Subcutaneous adipose tissue (tissue), 4 donors: ENCODE measurements around the gene GHSR. TPM values are rescaled to one million over a fixed set of nuclear protein-coding genes. Genes with fewer than 3 reads are reported as not detected.

Experiments used
- total RNA-seq, 4 donors: library from RNA; depleted of rRNA; stranded (reverse); fragments of >200 nt; gene quantifications; one replicate each; pipeline ENCODE4 v1.1.0, GENCODE V29; 2016
- TF ChIP-seq, protein P1 (sequence below): fragments of 450-650 bp; IDR thresholded peaks from one replicate; pipeline ENCODE4 v1.5.1; 2016; ENCODE audit warnings: low read depth, mild to moderate bottlenecking, control low read depth, antibody characterized with exemption, moderate library complexity

Gene GHSR
- total RNA-seq, 4 donors from 2014 or later, result not detected

DNA sequence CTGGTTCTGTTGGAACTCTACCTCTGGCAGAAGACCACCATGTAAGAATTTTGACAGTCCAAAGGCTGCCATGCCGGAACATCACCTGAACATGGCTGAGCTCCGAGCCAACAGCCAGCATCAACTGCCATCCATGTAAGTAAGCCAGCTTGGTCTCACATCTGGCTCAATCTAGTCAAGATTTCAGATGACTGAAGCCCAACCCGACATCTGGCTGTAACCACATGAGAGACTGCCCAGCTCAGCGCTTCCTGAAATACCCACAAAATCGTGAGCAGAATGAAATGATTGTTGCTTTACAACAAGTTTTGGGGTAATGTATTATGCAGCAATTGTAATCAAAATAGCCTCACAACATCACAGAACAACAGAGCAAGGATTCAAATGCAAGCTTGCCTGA lies 32.9 kb downstream of the GHSR start:
- TF ChIP-seq, protein P1, sequence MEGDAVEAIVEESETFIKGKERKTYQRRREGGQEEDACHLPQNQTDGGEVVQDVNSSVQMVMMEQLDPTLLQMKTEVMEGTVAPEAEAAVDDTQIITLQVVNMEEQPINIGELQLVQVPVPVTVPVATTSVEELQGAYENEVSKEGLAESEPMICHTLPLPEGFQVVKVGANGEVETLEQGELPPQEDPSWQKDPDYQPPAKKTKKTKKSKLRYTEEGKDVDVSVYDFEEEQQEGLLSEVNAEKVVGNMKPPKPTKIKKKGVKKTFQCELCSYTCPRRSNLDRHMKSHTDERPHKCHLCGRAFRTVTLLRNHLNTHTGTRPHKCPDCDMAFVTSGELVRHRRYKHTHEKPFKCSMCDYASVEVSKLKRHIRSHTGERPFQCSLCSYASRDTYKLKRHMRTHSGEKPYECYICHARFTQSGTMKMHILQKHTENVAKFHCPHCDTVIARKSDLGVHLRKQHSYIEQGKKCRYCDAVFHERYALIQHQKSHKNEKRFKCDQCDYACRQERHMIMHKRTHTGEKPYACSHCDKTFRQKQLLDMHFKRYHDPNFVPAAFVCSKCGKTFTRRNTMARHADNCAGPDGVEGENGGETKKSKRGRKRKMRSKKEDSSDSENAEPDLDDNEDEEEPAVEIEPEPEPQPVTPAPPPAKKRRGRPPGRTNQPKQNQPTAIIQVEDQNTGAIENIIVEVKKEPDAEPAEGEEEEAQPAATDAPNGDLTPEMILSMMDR, result no peak

DNA sequence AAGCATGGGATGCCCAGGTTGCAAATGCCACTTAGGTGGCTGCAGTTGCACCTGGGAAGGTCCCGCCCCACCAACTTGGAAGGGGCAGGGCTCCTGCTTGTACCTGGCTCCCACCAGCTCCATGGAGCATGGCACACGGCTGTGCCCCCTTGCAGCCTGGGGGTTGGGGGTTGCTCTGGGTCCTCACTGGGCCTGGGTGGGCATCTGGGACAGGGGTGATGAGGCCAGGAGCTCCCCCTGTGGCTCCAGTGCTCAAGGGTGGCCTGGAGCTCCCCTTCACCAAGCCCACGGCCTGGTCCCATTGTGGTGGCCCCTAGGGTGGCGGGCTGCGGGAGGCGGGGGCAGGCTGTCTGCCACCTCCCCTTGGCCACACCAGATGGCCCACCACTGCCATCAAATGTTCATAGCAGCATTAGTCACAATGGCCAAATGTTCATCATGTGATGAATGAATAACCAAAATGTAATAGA lies 36.7 kb downstream of the GHSR start:
- TF ChIP-seq, protein P1, result no peak

DNA sequence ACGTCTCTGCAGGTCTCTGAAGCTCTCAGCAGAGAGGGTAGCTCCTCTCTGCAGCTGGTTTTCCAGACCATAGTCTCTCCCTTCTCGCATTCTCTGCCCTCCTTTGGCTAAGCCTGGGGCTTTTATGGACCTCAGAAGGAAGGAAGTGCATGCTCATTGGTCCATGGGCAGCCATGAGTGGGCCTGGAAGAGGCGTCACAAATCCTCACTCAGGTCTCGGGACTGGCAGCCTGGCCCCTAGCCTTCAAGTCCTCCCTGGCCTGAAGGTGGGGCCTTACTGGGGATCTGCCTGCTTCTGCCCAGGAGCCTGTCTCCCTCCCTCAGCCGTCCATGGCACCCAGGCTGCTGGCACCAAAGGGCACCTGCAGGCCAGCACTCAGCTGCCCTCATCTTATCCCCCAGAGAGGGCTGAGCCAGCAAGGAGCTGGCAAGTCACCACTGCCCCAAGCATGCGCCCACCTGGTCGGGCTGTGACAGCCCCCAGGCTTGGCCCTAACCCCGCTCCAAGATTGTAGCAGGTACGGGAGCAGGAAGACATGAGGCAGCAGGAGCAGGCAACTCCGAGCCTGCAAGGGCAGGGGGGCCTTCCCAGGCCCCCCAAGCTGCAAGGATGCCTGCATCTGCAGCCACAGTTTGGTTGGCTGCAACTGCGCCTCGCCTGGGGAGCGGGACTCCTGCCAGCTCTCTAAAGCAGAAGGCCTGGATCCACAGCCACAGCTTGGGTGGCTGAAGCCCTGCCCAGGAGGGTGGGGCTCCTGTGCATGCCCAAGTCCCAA lies 37.4 kb downstream of the GHSR start:
- TF ChIP-seq, protein P1, result no peak

DNA sequence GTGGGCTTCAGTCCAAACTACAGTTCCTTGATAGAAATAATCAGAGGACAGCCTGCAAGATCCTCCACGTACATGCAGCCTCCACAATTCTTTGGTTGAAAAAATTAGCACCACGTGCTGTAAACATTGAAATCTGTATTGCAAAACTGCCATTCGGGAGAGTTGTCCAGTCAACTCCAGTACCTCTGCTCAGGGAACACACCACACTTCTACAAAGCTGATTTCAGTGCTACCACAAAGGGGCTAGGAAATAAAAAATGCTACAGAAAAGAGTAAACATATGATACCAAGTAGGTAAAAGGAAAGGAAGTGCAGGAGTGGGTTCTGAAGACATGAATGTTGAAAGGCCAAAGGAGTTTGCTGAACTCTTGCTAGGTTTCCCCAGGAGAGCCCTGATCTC lies 40.4 kb downstream of the GHSR start:
- TF ChIP-seq, protein P1, result no peak

DNA sequence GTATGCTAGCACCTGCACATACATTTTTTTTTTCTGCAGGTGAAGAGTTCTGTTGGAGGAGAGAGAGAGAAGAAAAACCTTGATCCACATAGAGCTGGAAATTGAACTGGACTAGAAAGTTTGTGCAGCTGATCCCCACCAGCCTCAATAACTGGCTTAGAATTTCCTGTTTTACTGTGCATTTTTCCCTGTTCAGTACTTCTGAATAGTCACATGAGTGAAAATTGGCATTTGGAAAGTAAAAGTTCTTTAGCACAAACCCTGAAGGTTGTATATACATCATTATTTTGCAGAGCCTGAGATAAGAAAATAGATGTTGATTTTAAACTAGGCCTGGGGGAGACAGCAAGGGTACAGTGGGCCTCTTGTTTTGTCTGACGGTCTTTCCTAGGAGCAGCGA lies 42.3 kb downstream of the GHSR start:
- TF ChIP-seq, protein P1, result no peak

DNA sequence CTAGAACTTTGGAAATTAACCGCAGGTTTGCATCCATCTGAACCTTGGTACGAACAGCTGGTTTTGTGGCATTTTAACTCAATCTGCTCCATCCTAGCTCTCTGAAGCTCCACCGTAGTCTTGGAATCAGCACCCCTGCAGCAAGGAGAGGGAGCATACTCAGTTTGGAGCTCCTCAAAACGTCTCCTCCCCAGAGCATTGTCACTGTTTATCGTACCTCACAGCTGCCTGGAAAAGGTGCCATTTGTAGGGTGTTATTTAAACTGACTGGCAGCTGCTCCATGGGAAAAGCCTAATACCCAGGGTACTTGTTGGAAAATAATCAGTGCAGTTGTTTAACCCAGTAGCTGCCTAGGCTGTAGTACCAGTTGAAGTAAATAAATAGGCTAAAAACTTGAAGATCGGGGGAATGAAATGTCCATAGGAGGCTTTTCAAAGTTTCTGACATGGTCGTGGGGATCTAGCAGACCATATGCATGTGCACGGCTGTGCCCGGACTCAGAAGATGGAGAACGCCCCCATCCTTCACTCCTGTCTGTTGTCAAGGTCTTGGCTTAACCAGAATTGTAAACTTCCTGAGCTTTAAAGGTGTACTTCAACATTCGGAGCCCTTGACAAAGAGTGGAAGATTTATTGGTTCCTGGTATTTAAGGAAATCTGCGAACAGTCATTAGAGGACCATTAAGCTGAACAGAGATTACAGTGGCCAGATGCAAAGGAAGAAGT lies 43.9 kb downstream of the GHSR start:
- TF ChIP-seq, protein P1, result no peak

DNA sequence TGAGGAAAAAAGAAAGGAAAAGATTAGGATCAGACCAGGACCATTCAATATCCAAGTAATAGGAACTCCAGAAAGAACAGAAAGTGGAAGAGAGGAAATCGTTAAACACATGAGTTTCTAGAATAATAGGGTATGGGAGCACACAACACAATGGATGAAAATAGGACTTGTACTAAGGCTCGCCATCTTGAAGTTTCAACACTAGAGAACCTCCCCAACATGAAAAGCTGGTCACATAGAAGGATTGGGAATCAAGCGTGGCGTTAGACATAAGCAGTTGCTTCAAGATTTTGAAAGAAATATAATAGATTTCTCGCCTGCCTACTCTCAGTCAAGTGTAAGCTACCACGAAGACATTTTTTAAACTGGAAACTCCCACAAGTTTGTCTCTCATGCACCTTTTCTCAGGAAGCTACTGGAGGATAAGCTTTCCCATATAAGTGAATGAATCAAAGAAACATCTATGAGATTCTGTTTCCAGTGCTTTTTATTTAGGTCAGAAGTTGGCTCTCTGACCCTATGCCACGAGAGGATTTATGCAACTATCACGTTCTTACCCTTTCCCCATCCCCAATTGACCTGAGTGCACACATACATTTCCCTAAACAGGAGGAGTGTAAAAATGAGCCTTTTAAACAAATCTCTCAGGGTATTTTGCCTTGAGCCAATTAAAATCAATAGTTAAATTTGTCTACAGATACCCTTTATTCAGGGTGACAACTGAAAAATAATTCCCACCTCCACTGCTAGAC lies 45.2 kb downstream of the GHSR start:
- TF ChIP-seq, protein P1, result no peak
